ENCODE results near the gene CEP162. TPM values are rescaled to one million over a fixed set of nuclear protein-coding genes. Genes with fewer than 3 reads are reported as not detected.
"Not testable (repeated sequence)": the region's sequence is repeated elsewhere in the genome, so short reads cannot be mapped to it uniquely, and the experiment has no call there.

The CEP162 gene
- total RNA-seq, 1 donor from 2014 or later: 16.1 TPM

DNA sequence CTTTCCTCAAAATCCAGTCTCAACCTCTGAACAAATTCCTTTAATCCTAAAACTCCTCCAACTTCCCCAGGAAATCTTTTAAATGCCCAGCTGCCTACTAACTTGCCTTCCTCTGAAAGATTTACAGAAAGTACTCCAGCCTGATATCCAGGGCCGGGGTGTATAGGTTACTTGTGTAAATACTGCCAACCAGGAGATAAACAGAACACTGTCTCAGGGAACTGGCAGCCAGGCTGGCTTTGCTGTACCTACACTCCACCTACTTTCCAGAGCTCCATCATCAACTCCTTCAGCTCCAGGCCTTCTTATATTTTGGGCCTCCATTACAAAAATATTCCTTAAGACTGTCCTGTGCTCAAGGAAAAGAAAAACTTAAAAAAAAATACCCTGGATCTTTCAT lies 85.9 kb downstream of the CEP162 start:
- DNase-seq: no peak

- no peak for DNase-seq
Observed at GRCh38 chr6:84139311-84139710, 88.1 kb downstream of the CEP162 start.

GRCh38 chr6:84137989-84138575 lies 89.4 kb downstream of the CEP162 start:
- DNase-seq: no peak

- DNase-seq: peak; percentile 68
Observed at GRCh38 chr6:84137051-84137375, 90.4 kb downstream of the CEP162 start.

GRCh38 chr6:84136364-84137050 lies 90.9 kb downstream of the CEP162 start:
- no peak for DNase-seq

DNA sequence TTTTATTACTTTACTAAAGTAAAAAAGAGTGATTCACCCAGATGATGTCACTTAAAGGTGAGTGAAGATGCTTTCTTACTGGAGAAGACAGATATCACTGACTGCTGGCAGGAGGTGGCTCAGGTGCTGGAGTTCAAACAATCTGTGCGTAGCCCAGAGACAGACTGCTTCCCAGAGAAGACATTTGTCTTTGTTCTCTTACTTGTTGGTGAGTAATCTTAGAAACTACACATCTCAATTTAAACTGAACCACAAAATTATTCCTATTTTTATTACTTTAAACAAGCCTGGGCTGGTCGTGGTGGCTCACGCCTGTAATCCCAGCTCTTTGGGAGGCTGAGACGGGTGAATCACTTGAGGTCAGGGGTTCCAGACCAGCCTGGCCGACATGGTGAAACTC lies 92.2 kb downstream of the CEP162 start:
- no peak for DNase-seq

GRCh38 chr6:84133385-84133784 lies 94.1 kb downstream of the CEP162 start:
- DNase-seq: not testable (repeated sequence)

DNA sequence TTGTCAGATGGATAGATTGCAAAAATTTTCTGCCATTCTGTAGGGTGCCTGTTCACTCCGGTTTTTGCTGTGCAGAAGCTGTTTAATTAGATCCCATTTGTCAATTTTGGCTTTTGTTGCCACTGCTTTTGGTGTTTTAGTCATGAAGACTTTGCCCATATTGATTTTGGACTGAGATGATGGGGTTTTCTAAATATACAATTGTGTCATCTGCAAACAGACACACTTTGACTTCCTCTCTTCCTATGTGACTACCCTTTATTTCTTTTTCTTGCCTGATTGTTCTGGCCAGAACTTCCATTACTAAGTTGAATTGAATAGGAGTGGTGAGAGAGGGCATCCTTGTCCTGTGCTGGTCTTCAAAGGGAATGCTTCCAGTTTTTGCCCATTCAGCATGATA lies 97.9 kb downstream of the CEP162 start:
- DNase-seq: not testable (repeated sequence)

DNA sequence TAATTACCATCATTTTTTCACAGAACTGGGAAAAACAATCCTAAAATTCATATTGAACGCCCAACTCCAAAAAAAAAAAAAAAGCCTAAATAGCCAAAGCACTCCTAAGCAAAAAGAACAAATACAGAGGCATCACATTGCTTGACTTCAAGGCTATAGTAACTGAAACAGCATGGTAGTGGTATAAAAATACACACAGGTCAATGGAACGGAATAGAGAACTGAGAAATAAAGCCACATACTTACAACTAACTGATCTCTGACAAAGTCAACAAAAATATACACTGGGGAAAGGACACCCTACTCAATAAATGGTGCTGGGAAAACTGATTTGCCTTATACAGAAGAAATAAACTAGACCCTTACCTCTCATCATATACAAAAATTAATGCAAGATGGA lies 104.3 kb downstream of the CEP162 start:
- DNase-seq: no peak

GRCh38 chr6:84119277-84119676 lies 108.2 kb downstream of the CEP162 start:
- peak; percentile 14 for DNase-seq

DNA sequence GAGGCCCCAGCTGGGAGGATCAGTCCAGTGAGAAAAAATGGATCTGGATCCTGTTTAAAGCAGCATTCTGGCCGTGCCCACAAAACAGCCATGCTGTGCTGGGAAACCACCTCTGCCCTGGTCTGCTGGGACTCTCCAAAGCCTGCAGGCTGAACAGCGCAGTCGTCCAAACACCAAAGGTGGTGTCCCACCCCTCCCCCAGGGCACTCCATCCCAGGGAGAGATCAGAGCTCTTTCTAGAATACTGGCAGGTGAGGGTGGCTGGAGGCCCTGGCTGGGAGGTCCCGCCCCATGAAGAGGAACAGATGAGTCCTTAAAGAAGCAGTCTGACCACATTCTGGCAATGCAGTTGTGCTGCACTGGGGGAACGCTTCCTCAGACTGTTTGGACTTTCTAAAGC lies 109.3 kb downstream of the CEP162 start:
- no peak for DNase-seq

DNA sequence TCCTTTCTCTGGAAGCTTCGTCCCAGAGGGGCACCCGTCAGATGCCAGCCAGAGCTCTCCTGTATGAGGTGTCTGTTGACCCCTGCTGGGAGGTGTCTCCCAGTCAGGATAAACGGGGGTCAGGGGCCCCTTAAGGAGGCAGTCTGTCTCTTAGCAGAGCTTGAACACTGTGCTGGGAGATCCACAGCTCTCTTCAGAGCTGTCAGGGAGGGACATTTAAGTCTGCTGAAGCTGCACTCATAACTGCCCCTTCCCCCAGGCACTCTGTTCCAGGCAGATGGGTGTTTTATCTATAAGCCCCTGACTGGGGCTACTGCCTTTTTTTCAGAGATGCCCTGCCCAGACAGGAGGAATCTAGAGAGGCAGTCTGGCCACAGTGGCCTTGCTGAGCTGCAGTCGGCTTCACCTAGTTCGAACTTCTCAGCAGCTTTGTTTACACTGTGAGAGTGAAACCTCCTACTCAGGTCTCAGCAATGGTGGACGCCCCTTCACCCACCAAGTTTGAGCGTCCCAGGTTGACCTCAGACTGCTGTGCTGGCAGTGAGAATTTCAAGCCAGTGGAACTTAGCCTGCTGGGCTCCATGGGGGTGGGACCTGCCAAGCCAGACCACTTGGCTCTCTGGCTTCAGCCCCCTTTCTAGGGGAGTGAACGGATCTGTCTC lies 112.4 kb downstream of the CEP162 start:
- DNase-seq: not testable (repeated sequence)

DNA sequence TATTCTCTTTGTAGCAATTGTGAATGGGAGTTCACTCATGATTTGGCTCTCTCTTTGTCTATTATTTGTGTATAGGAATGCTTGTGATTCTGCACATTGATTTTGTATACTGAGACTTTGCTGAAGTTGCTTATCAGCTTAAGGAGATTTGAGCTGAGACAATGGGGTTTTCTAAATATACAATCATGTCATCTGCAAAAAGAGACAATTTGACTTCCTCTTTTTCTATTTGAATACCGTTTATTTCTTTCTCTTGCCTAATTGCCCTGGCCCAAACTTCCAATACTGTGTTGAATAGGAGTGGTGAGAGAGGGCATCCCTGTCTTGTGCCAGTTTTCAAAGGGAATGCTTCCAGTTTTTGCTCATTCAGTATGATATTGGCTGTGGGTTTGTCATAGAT lies 116.1 kb downstream of the CEP162 start:
- DNase-seq: not testable (repeated sequence)

- no peak for DNase-seq
Observed at GRCh38 chr6:84107495-84107894, 119.9 kb downstream of the CEP162 start.

GRCh38 chr6:84105215-84105924 lies 122.1 kb downstream of the CEP162 start:
- not testable (repeated sequence) for DNase-seq

GRCh38 chr6:84103029-84103428 lies 124.4 kb downstream of the CEP162 start:
- no peak for DNase-seq

GRCh38 chr6:84095156-84095555 lies 132.3 kb downstream of the CEP162 start:
- no peak for DNase-seq

- DNase-seq: no peak
Observed at GRCh38 chr6:84093441-84094435, 133.7 kb downstream of the CEP162 start.

DNA sequence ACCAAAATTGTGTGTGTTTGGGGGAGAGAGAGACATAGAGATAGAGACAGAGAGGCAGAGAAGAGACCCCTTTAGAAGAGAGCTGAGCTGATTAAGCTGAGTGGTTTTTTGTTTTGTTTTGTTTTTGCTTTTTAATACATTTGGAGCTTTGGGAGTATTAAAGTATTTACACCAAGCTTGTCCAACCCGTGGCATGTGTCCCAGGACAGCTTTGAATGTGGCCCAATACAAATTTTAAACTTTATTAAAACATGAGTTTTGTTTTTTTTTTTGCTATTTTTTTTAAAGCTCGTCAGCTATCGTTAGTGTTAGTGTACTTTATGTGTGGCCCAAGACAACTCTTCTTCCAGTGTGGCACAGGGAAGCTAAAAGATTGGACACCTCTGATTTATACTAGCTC lies 137.9 kb downstream of the CEP162 start:
- no peak for DNase-seq

- no peak for DNase-seq
Observed at GRCh38 chr6:84089081-84089480, 138.4 kb downstream of the CEP162 start.

- no peak for DNase-seq
Observed at GRCh38 chr6:84086545-84087429, 140.7 kb downstream of the CEP162 start.
